Testis (tissue), 2 donors: ENCODE measurements around the gene RGS10.

Source experiments
- POLR2A ChIP-seq: fragments of 450-650 bp; IDR thresholded peaks from one replicate; pipeline ENCODE4 v1.6.1; 2017; ENCODE audit warnings: antibody characterized with exemption, mild to moderate bottlenecking, moderate library complexity
- TF ChIP-seq, protein P1 (sequence below), 3 experiments: fragments of 450-650 bp in 2 of 3; fragments of 200-600 bp in 1 of 3; sonication (generic) in 1 of 3; IDR thresholded peaks; one replicate each; pipeline ENCODE4 v1.5.1; 2016 to 2019; ENCODE audit warnings: antibody characterized with exemption in 3 of 3, mild to moderate bottlenecking in 2 of 3, moderate library complexity in 1 of 3

- TF ChIP-seq, protein P1, sequence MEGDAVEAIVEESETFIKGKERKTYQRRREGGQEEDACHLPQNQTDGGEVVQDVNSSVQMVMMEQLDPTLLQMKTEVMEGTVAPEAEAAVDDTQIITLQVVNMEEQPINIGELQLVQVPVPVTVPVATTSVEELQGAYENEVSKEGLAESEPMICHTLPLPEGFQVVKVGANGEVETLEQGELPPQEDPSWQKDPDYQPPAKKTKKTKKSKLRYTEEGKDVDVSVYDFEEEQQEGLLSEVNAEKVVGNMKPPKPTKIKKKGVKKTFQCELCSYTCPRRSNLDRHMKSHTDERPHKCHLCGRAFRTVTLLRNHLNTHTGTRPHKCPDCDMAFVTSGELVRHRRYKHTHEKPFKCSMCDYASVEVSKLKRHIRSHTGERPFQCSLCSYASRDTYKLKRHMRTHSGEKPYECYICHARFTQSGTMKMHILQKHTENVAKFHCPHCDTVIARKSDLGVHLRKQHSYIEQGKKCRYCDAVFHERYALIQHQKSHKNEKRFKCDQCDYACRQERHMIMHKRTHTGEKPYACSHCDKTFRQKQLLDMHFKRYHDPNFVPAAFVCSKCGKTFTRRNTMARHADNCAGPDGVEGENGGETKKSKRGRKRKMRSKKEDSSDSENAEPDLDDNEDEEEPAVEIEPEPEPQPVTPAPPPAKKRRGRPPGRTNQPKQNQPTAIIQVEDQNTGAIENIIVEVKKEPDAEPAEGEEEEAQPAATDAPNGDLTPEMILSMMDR (IDR thresholded peaks at IDR 0.05): no peak
- no peak for TF ChIP-seq POLR2A
Observed at GRCh38 chr10:119470920-119471702, 71.4 kb downstream of the RGS10 start.
